ENCODE measurements around the gene LRRC18. TPM values are rescaled to one million over a fixed set of nuclear protein-coding genes. Genes with fewer than 3 reads are reported as not detected.

The LRRC18 gene
- total RNA-seq, 4 donors from 2014 or later = not detected

DNA sequence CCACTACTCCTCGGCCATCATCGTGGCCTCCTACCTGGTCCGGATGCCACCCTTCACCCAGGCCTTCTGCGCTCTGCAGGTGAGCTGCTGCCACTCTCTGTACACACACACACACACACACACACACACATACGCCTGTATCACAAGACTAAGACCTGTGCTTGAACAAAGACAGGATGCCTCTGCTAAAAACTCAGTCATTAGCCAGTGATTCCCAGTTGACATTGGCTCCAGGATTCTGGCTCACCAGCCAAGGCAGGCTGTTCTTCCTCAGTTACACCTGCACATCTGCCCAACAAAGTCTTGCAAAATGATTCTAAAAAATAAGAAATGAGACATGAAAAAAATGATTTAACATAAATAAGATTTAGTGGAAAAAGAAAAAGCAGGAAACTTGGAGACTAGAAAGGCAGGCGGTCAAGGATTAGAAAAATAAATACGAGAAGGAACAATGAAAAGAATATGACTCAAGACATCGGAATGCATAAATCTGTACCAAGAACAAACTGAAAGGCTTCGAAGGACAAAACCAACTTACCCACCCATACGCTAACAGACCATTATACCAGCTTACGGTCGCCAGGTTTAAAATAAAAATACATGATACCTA is 7.4 kb upstream of the LRRC18 start:
- Histone ChIP-seq H3K9me3 (no peaks in the 10 kb centered on the region), H3K27ac (no peak overlapping the region), H3K27me3 (no peaks in the 10 kb centered on the region), H3K4me1 (peaks cover 0 to 21% (median 0%) of the 10 kb centered on the region in 4 donors), H3K4me3 (no peak overlapping the region), H3K36me3 (no peaks in the 10 kb centered on the region)
- TF ChIP-seq EP300 (IDR thresholded peaks at IDR 0.05) = no peak
- TF ChIP-seq, protein P1, sequence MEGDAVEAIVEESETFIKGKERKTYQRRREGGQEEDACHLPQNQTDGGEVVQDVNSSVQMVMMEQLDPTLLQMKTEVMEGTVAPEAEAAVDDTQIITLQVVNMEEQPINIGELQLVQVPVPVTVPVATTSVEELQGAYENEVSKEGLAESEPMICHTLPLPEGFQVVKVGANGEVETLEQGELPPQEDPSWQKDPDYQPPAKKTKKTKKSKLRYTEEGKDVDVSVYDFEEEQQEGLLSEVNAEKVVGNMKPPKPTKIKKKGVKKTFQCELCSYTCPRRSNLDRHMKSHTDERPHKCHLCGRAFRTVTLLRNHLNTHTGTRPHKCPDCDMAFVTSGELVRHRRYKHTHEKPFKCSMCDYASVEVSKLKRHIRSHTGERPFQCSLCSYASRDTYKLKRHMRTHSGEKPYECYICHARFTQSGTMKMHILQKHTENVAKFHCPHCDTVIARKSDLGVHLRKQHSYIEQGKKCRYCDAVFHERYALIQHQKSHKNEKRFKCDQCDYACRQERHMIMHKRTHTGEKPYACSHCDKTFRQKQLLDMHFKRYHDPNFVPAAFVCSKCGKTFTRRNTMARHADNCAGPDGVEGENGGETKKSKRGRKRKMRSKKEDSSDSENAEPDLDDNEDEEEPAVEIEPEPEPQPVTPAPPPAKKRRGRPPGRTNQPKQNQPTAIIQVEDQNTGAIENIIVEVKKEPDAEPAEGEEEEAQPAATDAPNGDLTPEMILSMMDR (IDR thresholded peaks at IDR 0.05) = no peak
- no peak for DNase-seq (ENCODE audit: low spot score in 2 of 2)
- WGBS, 2 donors = 58 to 68% methylated on average over 12 of the region's 12 CpGs

DNA sequence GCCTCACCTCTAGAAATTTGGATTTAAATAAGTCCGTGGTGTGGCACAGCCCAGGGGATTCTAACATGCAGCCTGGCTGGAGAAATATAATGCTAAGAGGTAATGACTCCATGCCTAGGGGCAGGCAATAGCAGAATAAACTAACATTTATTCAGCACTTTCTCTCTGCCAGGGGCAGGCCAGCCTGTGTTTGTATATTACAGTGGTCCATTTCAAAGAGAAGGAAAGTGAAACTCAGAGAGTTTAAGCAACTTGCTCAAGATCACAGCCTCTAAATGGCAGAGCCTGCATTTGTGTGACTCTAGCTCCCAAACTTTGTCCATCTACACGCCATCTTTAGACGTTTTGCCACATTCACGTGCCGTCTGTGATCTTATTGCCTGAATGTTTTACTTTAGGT is 6.7 kb upstream of the LRRC18 start:
- H3K9me3 ChIP-seq = no peaks in the 10 kb centered on the region
- 82 to 89% methylated on average over 5 of the region's 5 CpGs for WGBS, 2 donors
- TF ChIP-seq EP300 (IDR thresholded peaks at IDR 0.05) = no peak
- TF ChIP-seq, protein P1 (IDR thresholded peaks at IDR 0.05) = no peak
- no peak for TF ChIP-seq POLR2A (IDR thresholded peaks at IDR 0.05)
- peaks cover 0 to 21% (median 0%) of the 10 kb centered on the region in 4 donors for H3K4me1 ChIP-seq
- no peak overlapping the region for H3K4me3 ChIP-seq
- H3K36me3 ChIP-seq = no peaks in the 10 kb centered on the region
- no peaks in the 10 kb centered on the region for H3K27me3 ChIP-seq
- no peak overlapping the region for H3K27ac ChIP-seq
- no peak for DNase-seq (ENCODE audit: low spot score in 2 of 2)

DNA sequence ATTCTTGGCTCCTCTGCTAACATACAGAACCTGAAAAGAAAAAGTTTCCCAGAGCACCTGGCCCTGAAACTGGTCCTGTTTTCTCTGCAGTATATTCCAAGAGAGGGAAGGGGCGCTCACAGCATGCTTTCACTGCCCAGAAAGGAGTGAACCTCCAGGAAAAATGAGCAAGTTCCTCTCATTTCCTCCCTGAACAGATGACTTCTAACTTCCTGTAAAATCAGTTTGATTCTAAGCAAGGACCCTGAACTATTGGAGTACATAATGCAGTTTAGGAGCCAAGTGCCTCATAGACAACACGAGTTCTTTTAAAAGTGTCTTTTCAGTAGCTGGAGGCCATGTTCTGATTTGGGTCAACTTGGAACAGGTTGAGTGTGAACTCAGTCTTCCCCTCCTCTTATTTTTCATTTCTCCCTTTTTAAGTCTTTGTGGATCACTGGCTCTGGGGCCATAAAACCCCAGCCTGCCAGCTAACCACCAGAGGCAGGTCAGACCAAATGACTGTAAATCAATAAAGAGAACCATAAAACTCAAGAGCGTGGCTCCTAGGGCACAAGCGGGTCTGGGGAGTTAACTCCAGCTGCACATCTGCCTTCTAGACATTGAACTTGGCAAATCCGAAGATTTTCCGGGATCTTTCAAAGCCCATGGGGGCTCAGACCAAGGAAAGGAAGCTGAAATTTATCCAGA is 5.9 kb upstream of the LRRC18 start:
- H3K27me3 ChIP-seq = no peaks in the 10 kb centered on the region
- H3K27ac ChIP-seq = no peak overlapping the region
- 65 to 71% methylated on average over 6 of the region's 6 CpGs for WGBS, 2 donors
- no peak for DNase-seq (ENCODE audit: low spot score in 2 of 2)
- H3K9me3 ChIP-seq = no peaks in the 10 kb centered on the region
- H3K4me3 ChIP-seq = no peak overlapping the region
- TF ChIP-seq EP300 (IDR thresholded peaks at IDR 0.05) (no peak), POLR2A (IDR thresholded peaks at IDR 0.05) (no peak)
- TF ChIP-seq, protein P1 (IDR thresholded peaks at IDR 0.05) = no peak
- peaks cover 0 to 21% (median 0%) of the 10 kb centered on the region in 4 donors for H3K4me1 ChIP-seq
- H3K36me3 ChIP-seq = no peaks in the 10 kb centered on the region

DNA sequence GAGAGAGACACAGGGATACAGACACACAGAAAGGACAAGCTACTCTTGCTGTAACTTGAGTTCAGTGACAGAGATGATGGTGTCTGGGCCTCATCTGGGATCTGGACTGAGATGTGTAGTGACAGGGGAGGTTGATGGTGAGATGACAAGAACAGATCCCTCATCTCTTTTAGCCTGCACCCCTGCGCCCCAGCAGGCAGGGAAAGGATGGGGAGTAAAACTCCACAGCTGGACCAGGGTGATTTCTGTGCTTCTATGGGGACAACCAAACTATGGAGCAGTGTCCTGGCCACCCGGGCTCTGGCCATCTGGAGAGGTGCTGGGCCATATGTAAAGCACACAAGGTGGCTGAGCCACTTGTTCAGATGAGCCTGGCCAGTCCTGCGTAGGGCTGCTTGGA is 4.5 kb upstream of the LRRC18 start:
- Histone ChIP-seq H3K27me3 (no peaks in the 10 kb centered on the region), H3K27ac (no peak overlapping the region), H3K9me3 (no peaks in the 10 kb centered on the region), H3K36me3 (no peaks in the 10 kb centered on the region), H3K4me3 (no peak overlapping the region), H3K4me1 (peaks cover 0 to 21% (median 0%) of the 10 kb centered on the region in 4 donors)
- TF ChIP-seq, protein P1 (IDR thresholded peaks at IDR 0.05) = no peak
- TF ChIP-seq POLR2A (IDR thresholded peaks at IDR 0.05) (no peak), EP300 (IDR thresholded peaks at IDR 0.05) (no peak)
- WGBS, 2 donors = 94 to 97% methylated on average over 3 of the region's 3 CpGs
- DNase-seq (ENCODE audit: low spot score in 2 of 2) = no peak

DNA sequence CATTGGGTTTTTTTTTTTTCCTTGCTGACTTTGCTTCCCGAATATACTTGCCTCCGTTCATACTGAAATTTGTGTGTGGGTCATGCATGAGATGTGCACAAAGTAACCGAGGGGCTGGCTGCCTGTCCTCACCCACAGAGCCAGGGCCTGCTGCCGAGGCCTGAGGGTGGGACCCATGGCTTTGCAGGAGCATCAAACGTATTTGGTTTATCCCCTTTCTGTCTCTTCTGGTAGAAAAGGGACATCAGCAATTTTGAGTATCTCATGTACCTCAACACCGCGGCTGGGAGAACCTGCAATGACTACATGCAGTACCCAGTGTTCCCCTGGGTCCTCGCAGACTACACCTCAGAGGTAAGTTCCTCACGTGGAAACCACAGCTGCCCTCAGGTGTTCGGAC is 3.5 kb upstream of the LRRC18 start:
- Histone ChIP-seq H3K27ac (no peak overlapping the region), H3K4me3 (no peak overlapping the region), H3K27me3 (no peaks in the 10 kb centered on the region), H3K9me3 (no peaks in the 10 kb centered on the region), H3K4me1 (peaks cover 0 to 20% (median 0%) of the 10 kb centered on the region in 4 donors), H3K36me3 (no peaks in the 10 kb centered on the region)
- DNase-seq (ENCODE audit: low spot score in 2 of 2) = no peak
- WGBS, 2 donors = 92 to 93% methylated on average over 10 of the region's 10 CpGs
- TF ChIP-seq POLR2A (IDR thresholded peaks at IDR 0.05) (no peak), EP300 (IDR thresholded peaks at IDR 0.05) (no peak)
- TF ChIP-seq, protein P1 (IDR thresholded peaks at IDR 0.05) = no peak
